ELR (cell line): Measurements from ENCODE around the gene RHOBTB3.
A peak's percentile ranks its signal among the peaks of the same experiment; 100 is the strongest.
"Not testable (repeated sequence)": the region's sequence is repeated elsewhere in the genome, so short reads cannot be mapped to it uniquely, and the experiment has no call there.

Experiments used
- DNase-seq: peaks from one replicate; pipeline ENCODE4 v3.0.0-alpha.2; 2015; ENCODE audit warnings: low read depth

Gene RHOBTB3

GRCh38 chr5:95821110-95822021 lies 90.2 kb downstream of the RHOBTB3 start:
- no peak for DNase-seq

- peak; percentile 56 for DNase-seq
These were observed 91.0 kb downstream of the RHOBTB3 start for GRCh38 chr5:95822043-95822541.

GRCh38 chr5:95822542-95823181 lies 91.5 kb downstream of the RHOBTB3 start, which contains the start of gene GLRX:
Gene GLRX, minus strand, starts transcription at chr5:95822726. Its CDS starts 64 bp downstream, at chr5:95822662.
- peak; percentile 94 for DNase-seq

- no peak for DNase-seq
These were observed 92.1 kb downstream of the RHOBTB3 start for GRCh38 chr5:95823218-95823737.

GRCh38 chr5:95823738-95824609 lies 92.8 kb downstream of the RHOBTB3 start:
- DNase-seq, result peak; percentile 98

- DNase-seq, result no peak
These were observed 93.6 kb downstream of the RHOBTB3 start for GRCh38 chr5:95824747-95825146.

- no peak for DNase-seq
These were observed 94.4 kb downstream of the RHOBTB3 start for GRCh38 chr5:95825495-95825894.

GRCh38 chr5:95826949-95827891 lies 96.1 kb downstream of the RHOBTB3 start:
- no peak for DNase-seq

GRCh38 chr5:95827892-95828246 lies 96.7 kb downstream of the RHOBTB3 start:
- DNase-seq, result no peak

GRCh38 chr5:95830226-95830625 lies 99.1 kb downstream of the RHOBTB3 start:
- DNase-seq, result no peak

- DNase-seq, result no peak
These were observed 101.5 kb downstream of the RHOBTB3 start for GRCh38 chr5:95832664-95833063.

- DNase-seq, result peak; percentile 32
These were observed 104.7 kb downstream of the RHOBTB3 start for GRCh38 chr5:95835682-95836385.

GRCh38 chr5:95836544-95836943 lies 105.4 kb downstream of the RHOBTB3 start:
- DNase-seq, result no peak

GRCh38 chr5:95836971-95837370 lies 105.8 kb downstream of the RHOBTB3 start:
- DNase-seq, result not testable (repeated sequence)

GRCh38 chr5:95837492-95837891 lies 106.4 kb downstream of the RHOBTB3 start:
- no peak for DNase-seq

GRCh38 chr5:95838001-95838520 lies 106.9 kb downstream of the RHOBTB3 start:
- DNase-seq, result no peak

- DNase-seq, result no peak
These were observed 107.4 kb downstream of the RHOBTB3 start for GRCh38 chr5:95838556-95838955.

GRCh38 chr5:95839658-95840057 lies 108.5 kb downstream of the RHOBTB3 start:
- DNase-seq, result no peak

- DNase-seq, result no peak
These were observed 110.0 kb downstream of the RHOBTB3 start for GRCh38 chr5:95840956-95841705.
